ENCODE data around the gene EIPR1.

DNA sequence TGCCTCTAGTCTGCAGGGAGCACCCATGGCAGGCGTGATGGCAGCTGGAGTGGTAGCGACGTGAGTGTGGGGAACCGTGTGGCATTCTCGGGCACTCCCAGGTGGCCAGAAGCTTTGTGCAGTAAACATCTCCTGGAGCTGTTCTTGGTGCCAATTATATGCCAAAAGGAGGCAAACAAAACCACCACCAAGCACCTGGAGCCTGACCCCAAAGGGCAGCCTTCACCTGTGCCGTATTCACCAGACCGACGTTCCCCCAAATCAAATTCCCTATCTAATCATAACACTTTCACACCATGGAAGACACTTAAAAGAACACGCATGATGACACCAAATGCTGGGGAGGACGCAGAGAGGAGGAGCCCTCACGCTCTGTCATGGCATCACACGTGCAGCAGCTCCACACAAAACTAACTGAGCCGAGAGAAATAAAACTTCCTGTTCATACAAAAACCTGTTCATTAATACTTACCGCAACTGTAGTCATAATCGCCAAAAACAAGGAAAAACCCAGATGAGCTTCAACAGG, 123.6 kb downstream of the EIPR1 start:
- TF ChIP-seq CTCF (conservative IDR thresholded peaks at IDR 0.05) (no peak), ZFX (IDR thresholded peaks at IDR 0.05) (no peak)
